Measurements from ENCODE around the gene MPV17L2.

- TF ChIP-seq CTCF (IDR thresholded peaks at IDR 0.05) (no peak), POLR2A (IDR thresholded peaks at IDR 0.05) (no peak)
Observed at GRCh38 chr19:18202778-18203407, 9.9 kb downstream of the MPV17L2 start.

All from breast epithelium (tissue), 3 donors.